ENCODE data around the gene DDX10.

Gene DDX10

DNA sequence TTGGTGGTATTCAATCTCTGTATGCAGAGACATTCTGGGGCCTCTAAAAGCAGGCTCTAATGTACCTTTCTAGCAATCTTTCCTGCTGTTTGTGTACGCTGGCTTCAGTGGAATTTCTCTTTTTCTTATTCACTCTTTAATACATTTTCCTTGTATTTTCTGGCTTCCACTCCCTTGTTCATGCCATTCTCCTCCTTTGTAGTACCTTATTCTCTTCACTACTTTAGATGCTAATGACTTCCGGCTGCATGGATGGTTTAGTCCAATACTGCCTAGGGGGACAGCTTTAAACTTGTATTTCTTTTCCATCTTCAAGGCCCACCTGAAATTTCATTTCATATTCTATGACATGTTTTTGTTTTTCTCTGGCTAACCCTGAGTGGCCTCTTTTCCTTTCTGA, 40.2 kb downstream of the DDX10 start:
- TF ChIP-seq, protein P1, sequence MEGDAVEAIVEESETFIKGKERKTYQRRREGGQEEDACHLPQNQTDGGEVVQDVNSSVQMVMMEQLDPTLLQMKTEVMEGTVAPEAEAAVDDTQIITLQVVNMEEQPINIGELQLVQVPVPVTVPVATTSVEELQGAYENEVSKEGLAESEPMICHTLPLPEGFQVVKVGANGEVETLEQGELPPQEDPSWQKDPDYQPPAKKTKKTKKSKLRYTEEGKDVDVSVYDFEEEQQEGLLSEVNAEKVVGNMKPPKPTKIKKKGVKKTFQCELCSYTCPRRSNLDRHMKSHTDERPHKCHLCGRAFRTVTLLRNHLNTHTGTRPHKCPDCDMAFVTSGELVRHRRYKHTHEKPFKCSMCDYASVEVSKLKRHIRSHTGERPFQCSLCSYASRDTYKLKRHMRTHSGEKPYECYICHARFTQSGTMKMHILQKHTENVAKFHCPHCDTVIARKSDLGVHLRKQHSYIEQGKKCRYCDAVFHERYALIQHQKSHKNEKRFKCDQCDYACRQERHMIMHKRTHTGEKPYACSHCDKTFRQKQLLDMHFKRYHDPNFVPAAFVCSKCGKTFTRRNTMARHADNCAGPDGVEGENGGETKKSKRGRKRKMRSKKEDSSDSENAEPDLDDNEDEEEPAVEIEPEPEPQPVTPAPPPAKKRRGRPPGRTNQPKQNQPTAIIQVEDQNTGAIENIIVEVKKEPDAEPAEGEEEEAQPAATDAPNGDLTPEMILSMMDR (IDR thresholded peaks at IDR 0.05; ENCODE audit: insufficient read depth, low read depth, low read length, missing control alignments): no peak
- no peak overlapping the region for H3K4me3 ChIP-seq (ENCODE audit: low read depth, low read length)
- no peak for DNase-seq (ENCODE audit: low read depth)

DNA sequence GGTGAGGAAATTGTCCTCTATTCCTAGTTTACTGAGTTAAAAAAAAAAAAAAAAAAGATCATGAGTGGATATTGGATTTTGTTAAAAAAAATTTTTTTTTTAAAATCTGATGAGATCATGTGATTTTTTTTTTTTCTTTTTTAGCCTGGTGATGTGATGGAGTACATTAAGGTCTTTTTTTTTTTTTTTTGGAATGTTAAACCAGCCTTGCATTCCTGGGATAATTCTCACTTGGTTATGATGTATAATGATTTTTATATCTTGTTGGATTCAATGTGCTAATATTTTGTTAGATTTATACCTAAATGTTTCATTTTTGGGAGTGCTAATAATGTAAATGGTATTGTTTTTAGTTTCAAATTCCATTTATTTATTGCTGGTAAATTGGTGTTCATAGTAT, 43.3 kb downstream of the DDX10 start:
- DNase-seq (ENCODE audit: low read depth): no peak
- H3K4me3 ChIP-seq (ENCODE audit: low read depth, low read length): no peak overlapping the region
- TF ChIP-seq, protein P1 (IDR thresholded peaks at IDR 0.05; ENCODE audit: insufficient read depth, low read depth, low read length, missing control alignments): no peak

DNA sequence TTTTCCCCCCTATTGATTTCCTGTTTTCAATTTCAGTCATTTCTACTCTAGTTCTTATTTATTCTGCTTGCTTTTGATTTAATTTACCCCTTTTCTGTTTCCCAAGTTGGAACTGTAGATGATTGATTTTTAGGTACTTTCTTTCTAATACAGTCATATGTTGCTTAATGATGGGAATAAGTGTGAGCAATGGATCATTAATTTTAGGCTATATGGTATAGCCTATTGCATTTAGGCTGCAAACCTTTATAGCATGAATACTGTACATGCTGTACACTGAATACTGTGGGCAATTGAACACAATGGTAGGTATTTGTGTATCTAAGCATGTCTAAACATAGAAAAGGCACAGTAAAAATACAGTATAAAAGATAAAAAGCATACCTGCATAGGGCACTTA, 44.9 kb downstream of the DDX10 start:
- no peak for DNase-seq (ENCODE audit: low read depth)
- H3K4me3 ChIP-seq (ENCODE audit: low read depth, low read length): no peak overlapping the region
- TF ChIP-seq, protein P1 (IDR thresholded peaks at IDR 0.05; ENCODE audit: insufficient read depth, low read depth, low read length, missing control alignments): no peak

DNA sequence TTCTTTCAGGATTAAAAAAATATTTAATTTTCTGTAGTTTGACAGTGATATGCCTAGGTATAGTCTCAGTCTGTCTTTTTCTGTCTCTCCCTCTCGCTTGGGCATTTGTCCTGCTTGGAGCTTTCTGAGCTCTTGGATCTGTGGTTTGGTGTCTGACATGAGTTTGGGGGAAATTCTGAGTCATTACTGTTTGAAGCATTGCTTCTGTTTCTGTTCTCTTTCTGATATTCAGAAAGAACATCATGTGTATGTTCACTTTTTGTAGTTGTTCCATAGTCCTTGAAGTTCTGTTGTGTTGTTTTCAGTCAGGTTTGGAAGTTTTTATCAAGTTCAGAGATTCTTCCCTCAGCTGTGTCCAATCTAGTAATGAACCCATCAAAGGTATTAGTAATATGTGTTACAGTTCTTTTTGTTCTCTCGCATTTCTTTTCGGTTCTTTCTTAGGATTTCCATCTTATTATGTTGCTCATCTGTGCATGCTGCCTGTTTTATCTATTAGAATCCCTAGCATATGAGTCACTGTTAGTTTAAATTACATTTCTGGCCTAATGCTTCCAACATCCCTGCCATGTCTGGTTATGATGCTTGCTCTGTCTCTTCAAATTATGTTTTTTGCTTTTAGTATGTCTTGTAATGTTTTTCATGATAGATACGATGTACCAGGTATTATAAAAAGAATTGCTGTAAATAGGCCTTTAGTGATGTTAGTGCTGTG, 48.4 kb downstream of the DDX10 start:
- peak; percentile 41 for DNase-seq (ENCODE audit: low read depth)
- TF ChIP-seq, protein P1 (IDR thresholded peaks at IDR 0.05; ENCODE audit: insufficient read depth, low read depth, low read length, missing control alignments): no peak
- no peak overlapping the region for H3K4me3 ChIP-seq (ENCODE audit: low read depth, low read length)

DNA sequence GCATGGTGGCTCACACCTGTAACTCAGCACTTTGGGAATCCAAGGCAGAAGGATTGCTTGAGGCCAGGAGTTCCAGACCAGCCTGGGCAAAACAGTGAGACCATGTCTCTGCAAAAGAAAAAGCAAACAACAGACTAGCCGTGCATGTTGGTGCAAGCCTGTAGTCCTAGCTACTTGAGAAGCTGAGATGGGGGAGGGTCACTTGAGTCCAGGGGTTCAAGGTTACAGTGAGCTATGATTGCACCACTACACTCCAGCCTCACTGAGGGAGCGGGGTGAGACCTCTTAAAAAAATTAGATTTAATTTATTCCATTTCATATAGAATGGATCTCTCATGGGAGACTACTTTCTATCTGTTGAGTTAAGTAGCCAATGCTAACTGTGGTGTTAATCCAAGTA, 50.4 kb downstream of the DDX10 start:
- no peak overlapping the region for H3K4me3 ChIP-seq (ENCODE audit: low read depth, low read length)
- no peak for DNase-seq (ENCODE audit: low read depth)
- TF ChIP-seq, protein P1 (IDR thresholded peaks at IDR 0.05; ENCODE audit: insufficient read depth, low read depth, low read length, missing control alignments): no peak

DNA sequence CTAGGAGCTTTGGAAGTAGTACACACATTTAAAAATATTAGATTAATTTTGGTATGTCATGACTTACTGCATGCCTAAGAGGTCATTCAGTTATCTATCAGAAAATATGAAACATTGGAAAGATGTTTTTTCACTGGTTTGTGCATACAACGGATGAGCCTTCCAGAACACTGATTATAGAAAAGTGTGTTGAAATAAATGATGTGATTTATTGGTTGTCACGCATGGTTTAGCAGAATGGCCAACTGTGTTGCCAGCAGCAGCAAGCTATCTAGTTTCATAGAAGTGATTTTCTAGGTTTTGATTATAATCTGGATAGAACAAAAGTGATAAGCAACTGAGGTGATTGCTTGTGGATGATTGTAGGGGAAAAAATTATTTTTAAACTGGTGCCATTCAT, 53.6 kb downstream of the DDX10 start:
- no peak for DNase-seq (ENCODE audit: low read depth)
- TF ChIP-seq, protein P1 (IDR thresholded peaks at IDR 0.05; ENCODE audit: insufficient read depth, low read depth, low read length, missing control alignments): no peak
- H3K4me3 ChIP-seq (ENCODE audit: low read depth, low read length): no peak overlapping the region
